Left lung (tissue), 10 donors: Measurements from ENCODE around the gene COL5A1. TPM values are rescaled to one million over a fixed set of nuclear protein-coding genes. Genes with fewer than 3 reads are reported as not detected.

ENCODE experiments used
- ATAC-seq: fragments of 200-7000 bp; cut with Tn5 transposase; one replicate; pipeline ENCODE4 v1.9.1; 2020; ENCODE audit warnings: moderate library complexity
- DNase-seq, 4 donors: peaks; one replicate each; pipeline ENCODE4 v3.0.0-alpha.2; 2013 to 2020
- H3K27ac ChIP-seq, 2 donors: fragments of 200-600 bp; sonication (generic) in 1 of 2; one replicate each; pipeline versions ENCODE4 v1.5.0 to v1.8.0; 2020 to 2021
- H3K27me3 ChIP-seq, 2 donors: fragments of 200-600 bp; sonication (generic) in 1 of 2; one replicate each; pipeline versions ENCODE4 v1.5.0 to v1.8.0; 2020 to 2021
- H3K36me3 ChIP-seq, 2 donors: fragments of 200-600 bp; sonication (generic) in 1 of 2; one replicate each; pipeline versions ENCODE4 v1.5.0 to v1.8.0; 2020 to 2021
- H3K4me1 ChIP-seq, 2 donors: fragments of 200-600 bp; one replicate each; pipeline ENCODE4 v1.8.0; 2021
- H3K4me3 ChIP-seq, 2 donors: fragments of 200-600 bp; sonication (generic) in 1 of 2; one replicate each; pipeline versions ENCODE4 v1.5.0 to v1.8.0; 2020 to 2021; ENCODE audit warnings: mild to moderate bottlenecking in 1 of 2
- H3K9me3 ChIP-seq, 2 donors: fragments of 200-600 bp; sonication (generic) in 1 of 2; one replicate each; pipeline versions ENCODE4 v1.5.0 to v1.8.0; 2020 to 2021
- intact Hi-C, 2 donors: fragments of 100-400 bp; cut with DNase I; formaldehyde crosslinking; loops; one replicate each; pipeline versions ENCODE4 v1.11.2 to v1.14.2; 2022
- polyA plus RNA-seq, 6 donors: library from polyadenylated mRNA; unstranded; fragments of 120-200 nt; gene quantifications; one replicate each; pipeline ENCODE4 v1.2.1, GENCODE V29; 2013; ENCODE audit not compliant: insufficient read length in 6 of 6
- total RNA-seq, 2 donors: library from RNA; stranded (reverse); fragmentation: NEBNext Ultra II Directional; extraction: Animal tissue kit (Norgen Biotek cat#: 25700); gene quantifications; one replicate each; pipeline ENCODE4 v1.2.1, GENCODE V29; 2021
- TF ChIP-seq, protein P1 (sequence below), 2 donors: fragments of 200-600 bp; sonication (generic) in 1 of 2; IDR thresholded peaks; one replicate each; pipeline versions ENCODE4 v1.5.0 to v1.8.0; 2021; ENCODE audit warnings: antibody characterized with exemption in 2 of 2
- donor health status: DM: no; HTN: yes; CAD: no.
- donor health status: DM: no; HTN: no; CAD: no.

The COL5A1 gene
- total and polyA plus RNA-seq, 8 donors: 168 to 357 (median 213) TPM

DNA sequence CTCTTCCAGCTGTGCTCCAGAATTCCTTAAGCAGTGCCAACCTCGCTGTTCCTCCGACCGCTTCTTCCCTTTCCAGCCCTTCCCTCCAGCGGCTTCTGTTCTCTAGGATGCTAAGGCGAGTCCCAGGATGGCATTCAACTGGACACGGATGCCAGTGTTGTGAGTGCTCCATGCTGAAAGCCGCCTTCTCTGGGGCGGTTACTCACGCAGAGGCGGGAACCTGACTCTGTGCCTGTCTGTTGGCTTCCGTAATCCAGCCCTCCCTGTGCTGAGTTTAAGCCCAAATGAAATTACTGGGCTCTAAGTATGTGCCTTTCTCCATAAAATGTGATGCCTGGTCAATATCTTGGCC lies 20.2 kb downstream of the COL5A1 start:
- Histone ChIP-seq H3K4me3 (no peak overlapping the region), H3K27ac (no peak overlapping the region), H3K36me3 (no peaks in the 10 kb centered on the region), H3K27me3 (no peaks in the 10 kb centered on the region), H3K9me3 (peaks cover 0 to 16% of the 10 kb centered on the region in 2 donors), H3K4me1 (peaks cover 0 to 16% of the 10 kb centered on the region in 2 donors)
- TF ChIP-seq, protein P1, sequence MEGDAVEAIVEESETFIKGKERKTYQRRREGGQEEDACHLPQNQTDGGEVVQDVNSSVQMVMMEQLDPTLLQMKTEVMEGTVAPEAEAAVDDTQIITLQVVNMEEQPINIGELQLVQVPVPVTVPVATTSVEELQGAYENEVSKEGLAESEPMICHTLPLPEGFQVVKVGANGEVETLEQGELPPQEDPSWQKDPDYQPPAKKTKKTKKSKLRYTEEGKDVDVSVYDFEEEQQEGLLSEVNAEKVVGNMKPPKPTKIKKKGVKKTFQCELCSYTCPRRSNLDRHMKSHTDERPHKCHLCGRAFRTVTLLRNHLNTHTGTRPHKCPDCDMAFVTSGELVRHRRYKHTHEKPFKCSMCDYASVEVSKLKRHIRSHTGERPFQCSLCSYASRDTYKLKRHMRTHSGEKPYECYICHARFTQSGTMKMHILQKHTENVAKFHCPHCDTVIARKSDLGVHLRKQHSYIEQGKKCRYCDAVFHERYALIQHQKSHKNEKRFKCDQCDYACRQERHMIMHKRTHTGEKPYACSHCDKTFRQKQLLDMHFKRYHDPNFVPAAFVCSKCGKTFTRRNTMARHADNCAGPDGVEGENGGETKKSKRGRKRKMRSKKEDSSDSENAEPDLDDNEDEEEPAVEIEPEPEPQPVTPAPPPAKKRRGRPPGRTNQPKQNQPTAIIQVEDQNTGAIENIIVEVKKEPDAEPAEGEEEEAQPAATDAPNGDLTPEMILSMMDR (IDR thresholded peaks at IDR 0.05): no peak
- ATAC-seq (peak; percentile 53), DNase-seq (peak in 2 of 4 donors; percentile 26 to 29)
- intact Hi-C loops: no loop called here

DNA sequence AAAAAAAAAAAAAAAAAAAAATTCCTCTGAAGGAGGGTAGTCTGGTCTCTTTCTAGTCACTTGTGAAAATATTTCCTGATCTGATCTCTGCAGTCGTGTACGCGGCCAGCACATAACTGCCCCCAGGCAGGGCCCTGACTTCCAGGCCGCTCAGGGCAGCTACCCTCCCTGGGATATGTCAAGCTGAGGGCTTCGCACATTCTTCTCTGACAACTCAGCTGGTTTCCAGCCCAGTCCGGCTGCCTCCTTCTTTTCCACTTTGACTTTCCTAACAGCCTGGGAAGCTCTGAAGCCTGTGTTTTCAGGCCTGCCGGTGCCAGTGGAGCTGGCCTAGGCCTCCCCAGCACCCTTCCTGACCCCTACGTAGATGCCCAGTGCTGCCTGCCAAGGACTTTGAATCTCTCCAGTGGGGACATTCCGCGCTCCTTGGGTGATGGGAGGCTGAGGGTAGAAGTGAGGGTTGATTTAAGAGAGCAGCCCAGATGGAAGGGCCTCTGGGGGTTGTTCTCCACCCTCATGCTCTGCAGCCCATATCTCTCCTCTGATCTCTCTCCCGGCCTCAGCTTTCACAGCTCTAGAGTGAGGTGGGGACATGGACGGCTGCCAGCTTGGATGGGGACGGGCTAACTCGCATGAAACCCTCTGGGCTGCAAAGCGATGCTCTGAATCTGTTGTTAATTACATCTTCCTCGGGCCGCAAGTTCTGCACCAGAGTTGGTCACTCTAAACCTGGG lies 20.7 kb downstream of the COL5A1 start:
- intact Hi-C loops: no loop called here
- Histone ChIP-seq H3K4me1 (peaks cover 0 to 16% of the 10 kb centered on the region in 2 donors), H3K9me3 (peaks cover 0 to 16% of the 10 kb centered on the region in 2 donors), H3K4me3 (no peak overlapping the region), H3K27ac (no peak overlapping the region), H3K27me3 (no peaks in the 10 kb centered on the region), H3K36me3 (no peaks in the 10 kb centered on the region)
- ATAC-seq (peak; percentile 69), DNase-seq (peak in 2 of 4 donors; percentile 41 to 51)
- TF ChIP-seq, protein P1 (IDR thresholded peaks at IDR 0.05): no peak

DNA sequence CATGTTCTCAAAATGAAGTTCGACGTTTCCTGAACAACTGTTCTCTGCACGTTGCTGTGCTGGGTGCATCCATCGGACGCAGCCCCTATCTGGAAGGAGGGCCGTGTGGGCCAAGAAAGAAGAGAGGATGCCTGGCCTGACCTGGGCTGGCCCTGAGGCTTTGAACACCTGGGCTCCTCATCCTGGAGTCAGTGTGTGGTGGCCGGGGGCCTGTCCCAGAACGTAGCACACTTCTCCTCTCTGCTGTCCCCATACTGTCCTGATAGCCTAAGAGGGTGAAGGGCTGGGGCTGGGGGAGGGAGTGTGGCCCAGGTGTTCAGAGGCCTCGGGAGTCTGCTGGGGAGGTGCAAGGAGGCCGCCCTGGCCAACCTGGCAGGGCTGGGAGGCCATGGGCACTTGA lies 21.5 kb downstream of the COL5A1 start:
- TF ChIP-seq, protein P1 (IDR thresholded peaks at IDR 0.05): no peak
- Histone ChIP-seq H3K9me3 (peaks cover 0 to 16% of the 10 kb centered on the region in 2 donors), H3K4me1 (peaks cover 0 to 16% of the 10 kb centered on the region in 2 donors), H3K4me3 (no peak overlapping the region), H3K27me3 (no peaks in the 10 kb centered on the region), H3K27ac (no peak overlapping the region), H3K36me3 (no peaks in the 10 kb centered on the region)
- DNase-seq (peak in 2 of 4 donors; percentile 22 to 23), ATAC-seq (no peak)
- intact Hi-C loops: no loop called here

DNA sequence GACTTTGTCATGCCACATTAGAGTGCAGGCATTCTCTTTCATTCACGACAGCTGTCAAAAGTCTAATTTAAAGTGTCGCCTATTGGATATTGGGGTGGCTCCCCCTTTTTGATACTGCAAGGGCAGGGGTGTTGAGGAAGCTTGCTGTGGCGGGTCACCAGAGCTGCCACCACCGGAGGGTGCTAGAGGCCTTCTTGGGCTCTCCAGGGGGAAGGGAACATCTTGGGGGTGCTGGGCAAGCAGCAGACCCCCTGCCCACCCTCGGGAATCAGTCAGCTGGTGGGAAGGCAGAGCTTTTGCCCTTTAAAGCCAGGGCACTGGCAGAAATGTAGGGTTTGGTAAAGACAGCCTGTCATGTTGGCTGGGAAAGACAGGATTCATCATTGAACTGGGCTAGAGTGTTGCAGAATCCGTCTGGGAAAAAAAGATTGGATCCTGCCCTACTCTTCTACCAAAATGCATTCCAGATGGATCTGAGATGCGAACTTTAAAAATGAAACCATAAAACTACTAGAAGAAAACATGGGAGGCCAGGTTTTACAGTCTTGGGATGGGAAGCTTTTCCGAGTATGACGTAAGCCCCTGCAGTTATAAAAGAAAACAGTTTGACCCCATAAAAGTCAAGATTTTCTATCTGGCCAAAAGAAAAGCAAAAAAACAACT lies 22.3 kb downstream of the COL5A1 start:
- DNase-seq (peak in 2 of 4 donors; percentile 20), ATAC-seq (no peak)
- H3K4me3 ChIP-seq: no peak overlapping the region
- no peak overlapping the region for H3K27ac ChIP-seq
- peaks cover 0 to 16% of the 10 kb centered on the region in 2 donors for H3K9me3 ChIP-seq
- TF ChIP-seq, protein P1 (IDR thresholded peaks at IDR 0.05): no peak
- intact Hi-C loops: no loop called here
- no peaks in the 10 kb centered on the region for H3K27me3 ChIP-seq
- peaks cover 0 to 16% of the 10 kb centered on the region in 2 donors for H3K4me1 ChIP-seq
- H3K36me3 ChIP-seq: no peaks in the 10 kb centered on the region

DNA sequence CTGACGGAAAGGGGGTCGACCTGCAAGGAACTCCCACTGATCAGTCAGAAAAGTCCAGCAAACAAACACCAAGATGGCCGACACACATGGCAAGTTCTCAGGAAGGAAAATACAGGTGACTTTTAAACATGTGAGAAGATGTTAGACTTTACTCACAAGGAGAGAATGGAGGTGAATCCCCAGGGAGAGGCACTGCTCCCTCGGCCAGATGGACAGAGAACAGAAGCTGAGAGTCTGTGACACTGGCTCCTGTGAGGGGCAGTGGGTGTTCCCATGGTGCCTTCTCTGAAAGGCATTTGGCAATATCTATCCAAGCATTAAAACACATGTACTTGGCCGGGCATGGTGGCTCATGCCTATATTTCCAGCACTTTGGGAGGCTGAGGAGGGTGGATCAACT lies 22.8 kb downstream of the COL5A1 start:
- peak in 2 of 4 donors; percentile 9 to 11 for DNase-seq
- no peak overlapping the region for H3K27ac ChIP-seq
- no peaks in the 10 kb centered on the region for H3K36me3 ChIP-seq
- no peak overlapping the region for H3K4me3 ChIP-seq
- TF ChIP-seq, protein P1 (IDR thresholded peaks at IDR 0.05): no peak
- ATAC-seq: no peak
- no peaks in the 10 kb centered on the region for H3K27me3 ChIP-seq
- peaks cover 0 to 16% of the 10 kb centered on the region in 2 donors for H3K4me1 ChIP-seq
- intact Hi-C loops: no loop called here
- peaks cover 0 to 16% of the 10 kb centered on the region in 2 donors for H3K9me3 ChIP-seq
